CD4-positive, CD25-positive, alpha-beta regulatory T cell (primary cell): ENCODE data around the gene SECISBP2. TPM values are rescaled to one million over a fixed set of nuclear protein-coding genes. Genes with fewer than 3 reads are reported as not detected.

Source experiments
- ATAC-seq, 2 donors: fragments of 150-1000 bp; cut with Tn5 transposase; one replicate each; pipeline ENCODE4 v1.10.0; 2021; ENCODE audit warnings: low read depth in 2 of 2, moderate number of reproducible peaks in 2 of 2, moderate library complexity in 1 of 2
- DNase-seq, 3 donors: peaks; one replicate each; pipeline versions ENCODE4 v3.0.0 to v3.0.0-alpha.2; 2012 to 2022; ENCODE audit warnings: mixed read lengths in 1 of 3
- H3K27ac ChIP-seq: one replicate; pipeline ENCODE4 v1.7.0; 2013; ENCODE audit warnings: mild to moderate bottlenecking, low read length; ENCODE audit not compliant: insufficient read depth, poor library complexity, severe bottlenecking
- H3K27me3 ChIP-seq: one replicate; pipeline ENCODE4 v1.7.0; 2013; ENCODE audit warnings: low read length; ENCODE audit not compliant: control insufficient read depth, insufficient read depth
- H3K36me3 ChIP-seq: one replicate; pipeline ENCODE4 v1.7.0; 2013; ENCODE audit warnings: mild to moderate bottlenecking, low read length, moderate library complexity; ENCODE audit not compliant: control insufficient read depth, insufficient read depth
- H3K4me1 ChIP-seq: 2 replicates; pipeline ENCODE4 v1.7.0; 2013; ENCODE audit warnings: mild to moderate bottlenecking, low read length; ENCODE audit not compliant: insufficient read depth, control insufficient read depth, poor library complexity, severe bottlenecking
- H3K4me3 ChIP-seq: one replicate; pipeline ENCODE4 v1.7.0; 2013; ENCODE audit warnings: low read depth, mild to moderate bottlenecking, low read length, moderate library complexity
- H3K9me3 ChIP-seq, 2 experiments: 1 replicate in 1 of 2; 2 replicates in 1 of 2; pipeline ENCODE4 v1.7.0; 2013; ENCODE audit warnings: low read length in 2 of 2, mild to moderate bottlenecking in 1 of 2, moderate library complexity in 1 of 2; ENCODE audit not compliant: control insufficient read depth in 2 of 2
- H3K27ac Mint-ChIP-seq, 3 donors: one replicate each; pipeline ENCODE4 v1.8.0; 2020 to 2022; ENCODE audit warnings: mild to moderate bottlenecking in 3 of 3, mixed read lengths in 3 of 3, moderate library complexity in 2 of 3
- H3K27me3 Mint-ChIP-seq: one replicate; pipeline ENCODE4 v1.8.0; 2022; ENCODE audit warnings: mild to moderate bottlenecking, mixed read lengths
- H3K36me3 Mint-ChIP-seq: one replicate; pipeline ENCODE4 v1.8.0; 2020; ENCODE audit warnings: mixed read lengths
- H3K4me1 Mint-ChIP-seq, 4 donors: one replicate each; pipeline ENCODE4 v1.8.0; 2020 to 2022; ENCODE audit warnings: mixed read lengths in 4 of 4, mild to moderate bottlenecking in 1 of 4
- H3K4me3 Mint-ChIP-seq, 4 donors: one replicate each; pipeline ENCODE4 v1.8.0; 2020 to 2022; ENCODE audit warnings: mild to moderate bottlenecking in 4 of 4, mixed read lengths in 4 of 4, moderate library complexity in 3 of 4
- H3K9me3 Mint-ChIP-seq, 7 donors: one replicate each; pipeline ENCODE4 v1.8.0; 2020 to 2022; ENCODE audit warnings: mixed read lengths in 7 of 7, mild to moderate bottlenecking in 3 of 7, moderate library complexity in 2 of 7
- polyA plus RNA-seq, 4 donors: library from polyadenylated mRNA; unstranded; fragments of 300-500 nt; fragmentation: Illumina TruSeq; gene quantifications; one replicate each; pipeline ENCODE4 v1.2.3, GENCODE V29; 2021
- total RNA-seq: library from RNA; stranded (reverse); gene quantifications from one replicate; pipeline ENCODE4 v1.2.3, GENCODE V29; 2022

SECISBP2 gene
- total and polyA plus RNA-seq, 5 donors from 2014 or later: 19.2 to 129 (median 26.6) TPM

GRCh38 chr9:89387197-89387849 lies 69.0 kb downstream of the SECISBP2 start:
- H3K9me3 ChIP-seq: no peaks in the 10 kb centered on the region
- Mint-ChIP-seq H3K4me1 (peaks cover 0 to 6% (median under 1%) of the 10 kb centered on the region in 4 donors), H3K27me3 (no peaks in the 10 kb centered on the region), H3K4me3 (no peak overlapping the region), H3K36me3 (peaks cover 56% of the 10 kb centered on the region), H3K27ac (peak overlapping the region in 2 of 3 donors; percentile 32 to 42), H3K9me3 (no peaks in the 10 kb centered on the region)
- no peak for DNase-seq
- no peak overlapping the region for H3K4me3 ChIP-seq
- H3K27me3 ChIP-seq: no peaks in the 10 kb centered on the region
- peaks cover 99% of the 10 kb centered on the region for H3K36me3 ChIP-seq
- no peaks in the 10 kb centered on the region for H3K4me1 ChIP-seq
- ATAC-seq: no peak
- no peak overlapping the region for H3K27ac ChIP-seq

GRCh38 chr9:89388084-89388867 lies 70.0 kb downstream of the SECISBP2 start:
- H3K27ac ChIP-seq: no peak overlapping the region

GRCh38 chr9:89388868-89389177 lies 70.5 kb downstream of the SECISBP2 start:
- no peaks in the 10 kb centered on the region for H3K9me3 Mint-ChIP-seq
- H3K27ac ChIP-seq: no peak overlapping the region
- H3K9me3 ChIP-seq: no peaks in the 10 kb centered on the region
- H3K4me1 ChIP-seq: no peaks in the 10 kb centered on the region
- no peak overlapping the region for H3K27ac Mint-ChIP-seq
- no peak overlapping the region for H3K4me3 ChIP-seq
- H3K4me1 Mint-ChIP-seq: peaks cover 0 to 4% (median 1%) of the 10 kb centered on the region in 4 donors
- peaks cover 99% of the 10 kb centered on the region for H3K36me3 ChIP-seq
- no peak overlapping the region for H3K4me3 Mint-ChIP-seq
- peaks cover 60% of the 10 kb centered on the region for H3K36me3 Mint-ChIP-seq
- no peaks in the 10 kb centered on the region for H3K27me3 Mint-ChIP-seq
- H3K27me3 ChIP-seq: no peaks in the 10 kb centered on the region
- ATAC-seq: no peak
- DNase-seq: no peak

More at GRCh38 chr9:89388084-89388867, 70.0 kb downstream of the SECISBP2 start:
- Mint-ChIP-seq H3K9me3 (no peaks in the 10 kb centered on the region), H3K4me1 (peaks cover 0 to 6% (median 1%) of the 10 kb centered on the region in 4 donors), H3K27me3 (no peaks in the 10 kb centered on the region), H3K36me3 (peaks cover 58% of the 10 kb centered on the region), H3K27ac (no peak overlapping the region), H3K4me3 (no peak overlapping the region)
- DNase-seq: peak in 1 of 3 donors; percentile 31
- peak; percentile 18 to 26 for ATAC-seq
- Histone ChIP-seq H3K27me3 (no peaks in the 10 kb centered on the region), H3K4me1 (no peaks in the 10 kb centered on the region), H3K9me3 (no peaks in the 10 kb centered on the region), H3K4me3 (no peak overlapping the region), H3K36me3 (peaks cover 99% of the 10 kb centered on the region)

- Mint-ChIP-seq H3K4me1 (peaks cover 0 to 4% (median 1%) of the 10 kb centered on the region in 4 donors), H3K36me3 (peaks cover 63% of the 10 kb centered on the region), H3K27ac (peak overlapping the region in 1 of 3 donors; percentile 25), H3K27me3 (no peaks in the 10 kb centered on the region), H3K4me3 (no peak overlapping the region), H3K9me3 (no peaks in the 10 kb centered on the region)
- no peaks in the 10 kb centered on the region for H3K4me1 ChIP-seq
- H3K36me3 ChIP-seq: peaks cover 98% of the 10 kb centered on the region
- H3K4me3 ChIP-seq: no peak overlapping the region
- no peak for ATAC-seq
- no peaks in the 10 kb centered on the region for H3K27me3 ChIP-seq
- H3K27ac ChIP-seq: no peak overlapping the region
- no peak for DNase-seq
- no peaks in the 10 kb centered on the region for H3K9me3 ChIP-seq
Measured at GRCh38 chr9:89390068-89390555, 71.8 kb downstream of the SECISBP2 start.

- H3K4me3 ChIP-seq: no peak overlapping the region
- ATAC-seq: no peak
- H3K4me1 ChIP-seq: no peaks in the 10 kb centered on the region
- no peak overlapping the region for H3K27ac ChIP-seq
- DNase-seq: no peak
- Mint-ChIP-seq H3K4me3 (no peak overlapping the region), H3K4me1 (peaks cover 0 to 4% (median 1%) of the 10 kb centered on the region in 4 donors), H3K9me3 (no peaks in the 10 kb centered on the region), H3K27me3 (no peaks in the 10 kb centered on the region), H3K36me3 (peaks cover 62% of the 10 kb centered on the region), H3K27ac (peak overlapping the region in 2 of 3 donors; percentile 7 to 25)
- no peaks in the 10 kb centered on the region for H3K9me3 ChIP-seq
- H3K27me3 ChIP-seq: no peaks in the 10 kb centered on the region
- H3K36me3 ChIP-seq: peaks cover 98% of the 10 kb centered on the region
Measured at GRCh38 chr9:89390578-89391116, 72.3 kb downstream of the SECISBP2 start.

- no peak overlapping the region for H3K4me3 ChIP-seq
- Mint-ChIP-seq H3K27ac (peak overlapping the region in 1 of 3 donors; percentile 75), H3K27me3 (no peaks in the 10 kb centered on the region), H3K9me3 (no peaks in the 10 kb centered on the region), H3K4me3 (no peak overlapping the region), H3K4me1 (peaks cover 0 to 4% (median 1%) of the 10 kb centered on the region in 4 donors), H3K36me3 (peaks cover 58% of the 10 kb centered on the region)
- no peaks in the 10 kb centered on the region for H3K27me3 ChIP-seq
- peaks cover 99% of the 10 kb centered on the region for H3K36me3 ChIP-seq
- H3K27ac ChIP-seq: no peak overlapping the region
- H3K4me1 ChIP-seq: no peaks in the 10 kb centered on the region
- ATAC-seq: no peak
- no peaks in the 10 kb centered on the region for H3K9me3 ChIP-seq
- no peak for DNase-seq
Measured at GRCh38 chr9:89391585-89391984, 73.3 kb downstream of the SECISBP2 start.

GRCh38 chr9:89394412-89394811 lies 76.1 kb downstream of the SECISBP2 start:
- Mint-ChIP-seq H3K27me3 (no peaks in the 10 kb centered on the region), H3K27ac (peak overlapping the region in 1 of 3 donors; percentile 59), H3K36me3 (peaks cover 71% of the 10 kb centered on the region), H3K4me3 (no peak overlapping the region), H3K9me3 (no peaks in the 10 kb centered on the region), H3K4me1 (peaks cover 3 to 6% (median 4%) of the 10 kb centered on the region in 4 donors)
- peaks cover 99% of the 10 kb centered on the region for H3K36me3 ChIP-seq
- no peaks in the 10 kb centered on the region for H3K4me1 ChIP-seq
- DNase-seq: no peak
- no peaks in the 10 kb centered on the region for H3K27me3 ChIP-seq
- no peak overlapping the region for H3K27ac ChIP-seq
- no peak for ATAC-seq
- no peaks in the 10 kb centered on the region for H3K9me3 ChIP-seq
- H3K4me3 ChIP-seq: no peak overlapping the region
